Parathyroid adenoma (tissue), 2 donors: ENCODE data around the gene HS6ST3.

Experiments
- H2AFZ ChIP-seq: fragments of 300-600 bp; sonication (generic); one replicate; pipeline ENCODE4 v1.7.0; 2017; ENCODE audit warnings: antibody characterized with exemption, mild to moderate bottlenecking
- H3K27ac ChIP-seq: fragments of 300-600 bp; sonication (generic); one replicate; pipeline ENCODE4 v1.7.0; 2017
- H3K27me3 ChIP-seq: fragments of 300-600 bp; sonication (generic); one replicate; pipeline ENCODE4 v1.7.0; 2017; ENCODE audit warnings: low read length; ENCODE audit not compliant: control insufficient read depth, insufficient read depth
- H3K36me3 ChIP-seq: fragments of 300-600 bp; sonication (generic); one replicate; pipeline ENCODE4 v1.7.0; 2017; ENCODE audit warnings: low read length; ENCODE audit not compliant: control insufficient read depth, insufficient read depth
- H3K4me1 ChIP-seq: fragments of 300-600 bp; sonication (generic); one replicate; pipeline ENCODE4 v1.7.0; 2017; ENCODE audit warnings: control low read depth
- H3K4me2 ChIP-seq: fragments of 300-600 bp; sonication (generic); one replicate; pipeline ENCODE4 v1.7.0; 2017; ENCODE audit warnings: low read length
- H3K4me3 ChIP-seq: fragments of 300-600 bp; sonication (generic); one replicate; pipeline ENCODE4 v1.7.0; 2017; ENCODE audit warnings: low read depth, low read length
- H3K79me2 ChIP-seq: fragments of 300-600 bp; sonication (generic); one replicate; pipeline ENCODE4 v1.7.0; 2017; ENCODE audit warnings: control low read depth
- H3K9ac ChIP-seq: fragments of 300-600 bp; sonication (generic); one replicate; pipeline ENCODE4 v1.7.0; 2017; ENCODE audit warnings: mild to moderate bottlenecking
- H3K9me3 ChIP-seq: fragments of 300-600 bp; sonication (generic); one replicate; pipeline ENCODE4 v1.7.0; 2017; ENCODE audit warnings: low read length; ENCODE audit not compliant: control insufficient read depth
- TF ChIP-seq, protein P1 (sequence below): fragments of 300-600 bp; sonication (generic); IDR thresholded peaks from one replicate; pipeline ENCODE4 v1.7.0; 2017; ENCODE audit warnings: antibody characterized with exemption, mild to moderate bottlenecking
- donor health status: primary hyperparathyroidism.

HS6ST3 gene

DNA sequence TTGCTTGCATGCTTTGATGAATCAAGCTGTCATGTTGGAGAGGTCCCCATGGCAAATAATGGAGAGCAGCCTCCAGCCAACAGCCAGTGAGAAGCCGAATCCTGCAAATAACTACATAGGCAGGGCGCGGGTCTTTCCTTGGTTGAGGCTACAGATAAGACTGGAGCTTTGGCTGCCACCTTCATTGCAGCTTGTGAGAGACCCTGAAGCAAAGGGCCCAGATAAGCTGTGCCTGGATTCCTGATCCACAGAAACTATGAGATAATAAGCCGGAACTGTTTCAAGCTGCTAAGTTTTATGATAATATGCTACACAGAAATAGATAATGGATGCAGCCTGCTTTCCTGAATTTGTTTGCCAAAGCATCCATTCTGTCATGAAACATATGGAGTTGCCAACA, 257.0 kb downstream of the HS6ST3 start:
- TF ChIP-seq, protein P1, sequence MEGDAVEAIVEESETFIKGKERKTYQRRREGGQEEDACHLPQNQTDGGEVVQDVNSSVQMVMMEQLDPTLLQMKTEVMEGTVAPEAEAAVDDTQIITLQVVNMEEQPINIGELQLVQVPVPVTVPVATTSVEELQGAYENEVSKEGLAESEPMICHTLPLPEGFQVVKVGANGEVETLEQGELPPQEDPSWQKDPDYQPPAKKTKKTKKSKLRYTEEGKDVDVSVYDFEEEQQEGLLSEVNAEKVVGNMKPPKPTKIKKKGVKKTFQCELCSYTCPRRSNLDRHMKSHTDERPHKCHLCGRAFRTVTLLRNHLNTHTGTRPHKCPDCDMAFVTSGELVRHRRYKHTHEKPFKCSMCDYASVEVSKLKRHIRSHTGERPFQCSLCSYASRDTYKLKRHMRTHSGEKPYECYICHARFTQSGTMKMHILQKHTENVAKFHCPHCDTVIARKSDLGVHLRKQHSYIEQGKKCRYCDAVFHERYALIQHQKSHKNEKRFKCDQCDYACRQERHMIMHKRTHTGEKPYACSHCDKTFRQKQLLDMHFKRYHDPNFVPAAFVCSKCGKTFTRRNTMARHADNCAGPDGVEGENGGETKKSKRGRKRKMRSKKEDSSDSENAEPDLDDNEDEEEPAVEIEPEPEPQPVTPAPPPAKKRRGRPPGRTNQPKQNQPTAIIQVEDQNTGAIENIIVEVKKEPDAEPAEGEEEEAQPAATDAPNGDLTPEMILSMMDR: no peak
- Histone ChIP-seq H3K79me2 (no peaks in the 10 kb centered on the region), H3K36me3 (no peaks in the 10 kb centered on the region), H3K9ac (no peak overlapping the region), H2AFZ (no peak overlapping the region), H3K4me3 (no peak overlapping the region), H3K27ac (no peak overlapping the region), H3K9me3 (no peaks in the 10 kb centered on the region), H3K27me3 (no peaks in the 10 kb centered on the region), H3K4me2 (no peak overlapping the region), H3K4me1 (no peaks in the 10 kb centered on the region)

DNA sequence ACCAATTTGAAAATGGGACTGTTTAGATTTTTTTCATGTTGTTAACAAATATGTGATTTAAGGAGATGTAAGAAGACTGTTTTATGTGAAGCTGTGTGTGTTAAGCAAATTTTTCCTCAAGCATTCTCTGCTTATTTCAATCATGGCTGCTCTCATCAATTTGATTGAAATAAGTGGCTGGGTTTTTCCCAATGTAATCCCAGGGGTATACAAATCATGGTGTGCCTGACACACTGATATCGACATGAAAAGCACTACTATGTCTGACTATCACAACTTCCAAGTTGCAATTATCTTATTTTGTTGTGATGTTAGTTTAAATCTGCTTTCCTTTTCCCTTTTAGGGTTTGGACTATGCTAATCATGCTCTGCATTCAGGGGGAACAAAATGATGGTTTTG, 283.7 kb downstream of the HS6ST3 start:
- TF ChIP-seq, protein P1: no peak
- no peaks in the 10 kb centered on the region for H3K36me3 ChIP-seq
- no peaks in the 10 kb centered on the region for H3K9me3 ChIP-seq

GRCh38 chr13:96377835-96378234, 287.9 kb downstream of the HS6ST3 start:
- Histone ChIP-seq H3K4me1 (no peaks in the 10 kb centered on the region), H3K4me2 (no peak overlapping the region), H3K79me2 (no peaks in the 10 kb centered on the region), H3K4me3 (no peak overlapping the region), H3K27ac (no peak overlapping the region), H3K27me3 (no peaks in the 10 kb centered on the region), H3K9me3 (no peaks in the 10 kb centered on the region), H2AFZ (no peak overlapping the region), H3K36me3 (no peaks in the 10 kb centered on the region), H3K9ac (no peak overlapping the region)
- TF ChIP-seq, protein P1: no peak

More for the DNA sequence above, 283.7 kb downstream of the HS6ST3 start:
- Histone ChIP-seq H3K4me3 (no peak overlapping the region), H3K4me2 (no peak overlapping the region), H3K4me1 (no peaks in the 10 kb centered on the region), H3K27me3 (no peaks in the 10 kb centered on the region), H2AFZ (no peak overlapping the region), H3K79me2 (no peaks in the 10 kb centered on the region), H3K27ac (no peak overlapping the region), H3K9ac (no peak overlapping the region)

DNA sequence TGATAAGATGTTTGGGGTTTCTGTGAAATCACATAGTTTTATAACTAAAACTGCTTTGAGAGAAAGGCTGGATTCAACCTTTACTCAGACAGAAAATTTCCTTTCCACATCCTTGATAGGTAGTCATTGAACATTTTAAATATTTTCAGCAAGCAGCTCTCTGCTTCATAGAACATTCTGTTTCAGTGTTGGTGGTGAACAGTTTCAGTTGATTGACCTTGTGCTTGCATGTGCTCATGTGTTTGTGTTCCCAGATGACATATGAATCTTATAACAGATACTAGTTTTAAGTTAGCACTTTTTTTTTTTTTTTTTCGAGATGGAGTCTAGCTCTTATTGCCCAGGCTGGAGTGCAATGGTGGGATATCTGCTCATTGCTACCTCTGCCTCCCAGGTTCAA, 290.1 kb downstream of the HS6ST3 start:
- H2AFZ ChIP-seq: no peak overlapping the region
- no peaks in the 10 kb centered on the region for H3K79me2 ChIP-seq
- H3K4me1 ChIP-seq: no peaks in the 10 kb centered on the region
- H3K4me3 ChIP-seq: no peak overlapping the region
- H3K27me3 ChIP-seq: no peaks in the 10 kb centered on the region
- H3K4me2 ChIP-seq: no peak overlapping the region
- no peak overlapping the region for H3K9ac ChIP-seq
- H3K9me3 ChIP-seq: no peaks in the 10 kb centered on the region
- H3K36me3 ChIP-seq: no peaks in the 10 kb centered on the region
- TF ChIP-seq, protein P1: no peak
- no peak overlapping the region for H3K27ac ChIP-seq

DNA sequence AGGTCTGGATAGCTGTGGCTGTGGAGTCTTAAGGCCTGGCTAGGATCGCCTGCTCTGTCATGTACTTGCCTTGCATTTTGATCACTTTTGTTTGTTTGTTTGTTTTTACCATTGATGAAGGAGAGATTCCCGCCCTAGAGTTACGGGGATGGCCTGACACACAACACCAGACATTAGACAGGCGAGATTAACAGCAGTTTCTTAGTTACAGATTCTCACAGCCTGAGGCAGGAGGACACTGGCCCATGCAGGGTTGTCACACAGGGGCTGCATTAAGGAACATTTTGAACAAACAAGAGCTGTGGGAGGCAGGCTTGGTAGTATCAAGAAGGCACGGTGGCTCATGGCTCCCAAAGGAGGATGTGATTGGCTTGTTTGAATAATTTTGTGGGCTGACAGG, 291.8 kb downstream of the HS6ST3 start:
- Histone ChIP-seq H3K4me2 (no peak overlapping the region), H3K4me3 (no peak overlapping the region)

More for the DNA sequence above, 291.8 kb downstream of the HS6ST3 start:
- H3K9me3 ChIP-seq: no peaks in the 10 kb centered on the region
- no peaks in the 10 kb centered on the region for H3K36me3 ChIP-seq
- no peaks in the 10 kb centered on the region for H3K4me1 ChIP-seq
- H3K79me2 ChIP-seq: no peaks in the 10 kb centered on the region
- TF ChIP-seq, protein P1: no peak
- no peaks in the 10 kb centered on the region for H3K27me3 ChIP-seq
- no peak overlapping the region for H3K27ac ChIP-seq
- no peak overlapping the region for H3K9ac ChIP-seq
- no peak overlapping the region for H2AFZ ChIP-seq
